B cell (primary cell): ENCODE results near the gene USP12. TPM values are rescaled to one million over a fixed set of nuclear protein-coding genes. Genes with fewer than 3 reads are reported as not detected.

Source experiments
- ATAC-seq: fragments of 200-7000 bp; cut with Tn5 transposase; one replicate; pipeline ENCODE4 v1.10.0; 2021; ENCODE audit warnings: low read depth, mild to moderate bottlenecking, moderate number of reproducible peaks, moderate library complexity
- CTCF ChIA-PET: fragments of 350-600 bp; sonication (Branson Sonifier 250); formaldehyde crosslinking; loops from one replicate; lab custom pipeline; 2021; ENCODE audit warnings: antibody characterized with exemption, inconsistent platforms; lab: Charles Lee
- POLR2A ChIA-PET: fragments of 350-600 bp; sonication (Branson Sonifier 250); formaldehyde crosslinking; loops from one replicate; lab custom pipeline; 2021; ENCODE audit warnings: antibody characterized with exemption; lab: Charles Lee
- DNase-seq: peaks from one replicate; pipeline ENCODE4 v3.0.0; 2013
- H2AFZ ChIP-seq: 2 replicates; pipeline ENCODE4 v1.6.1; 2012; ENCODE audit warnings: mild to moderate bottlenecking, low read depth, low read length; ENCODE audit not compliant: insufficient read depth, poor library complexity, severe bottlenecking
- H3K27ac ChIP-seq, 2 donors: 1 replicate in 1 of 2; 2 replicates in 1 of 2; pipeline ENCODE4 v1.5.1; 2012 to 2013; ENCODE audit warnings: low read length in 2 of 2, mild to moderate bottlenecking in 2 of 2, moderate library complexity in 1 of 2
- H3K27me3 ChIP-seq, 4 experiments: fragments of 200-600 bp in 1 of 4; sonication (generic) in 1 of 4; replicated peaks in 1 of 4; 1 replicate in 2 of 4; 2 replicates in 2 of 4; pipeline versions ENCODE4 v1.6.1 to v1.7.0; 2013 to 2016; ENCODE audit warnings: low read length in 3 of 4, mild to moderate bottlenecking in 2 of 4, mixed read lengths in 1 of 4, moderate library complexity in 1 of 4; ENCODE audit not compliant: insufficient read depth in 4 of 4, control insufficient read depth in 3 of 4; ENCODE audit errors: control extremely low read depth in 1 of 4
- H3K36me3 ChIP-seq, 2 experiments: replicated peaks in 1 of 2; 1 replicate in 1 of 2; 2 replicates in 1 of 2; pipeline versions ENCODE4 v1.6.1 to v1.7.1; 2013; ENCODE audit warnings: low read length in 1 of 2; ENCODE audit not compliant: insufficient read depth in 2 of 2, control insufficient read depth in 1 of 2; ENCODE audit errors: control extremely low read depth in 1 of 2, extremely low read depth in 1 of 2
- H3K4me1 ChIP-seq, 2 donors: fragments of 200-600 bp in 1 of 2; sonication (generic) in 1 of 2; 1 replicate in 1 of 2; 2 replicates in 1 of 2; pipeline versions ENCODE4 v1.5.1 to v1.6.1; 2013 to 2017; ENCODE audit warnings: low read length in 2 of 2; ENCODE audit not compliant: control insufficient read depth in 2 of 2, insufficient read depth in 2 of 2
- H3K4me2 ChIP-seq: replicated peaks from 2 replicates; pipeline ENCODE3; 2012; ENCODE audit warnings: mild to moderate bottlenecking, low read depth, low read length; ENCODE audit not compliant: poor library complexity, severe bottlenecking
- H3K4me3 ChIP-seq, 5 experiments: fragments of 200-600 bp in 1 of 5; sonication (generic) in 1 of 5; 1 replicate in 3 of 5; 2 replicates in 2 of 5; pipeline versions ENCODE4 v1.5.1 to v1.7.0; 2011 to 2016; ENCODE audit warnings: low read length in 4 of 5, mild to moderate bottlenecking in 4 of 5, low read depth in 2 of 5, control low read depth in 1 of 5, moderate library complexity in 1 of 5; ENCODE audit not compliant: insufficient read depth in 1 of 5; ENCODE audit errors: control extremely low read depth in 1 of 5, extremely low read depth in 1 of 5
- H3K79me2 ChIP-seq: fragments of 200-600 bp; sonication (generic); one replicate; pipeline ENCODE4 v1.6.0; 2016; ENCODE audit warnings: low read length; ENCODE audit not compliant: control insufficient read depth, insufficient read depth
- H3K9ac ChIP-seq: fragments of 200-600 bp; sonication (generic); 2 replicates; pipeline ENCODE4 v1.6.1; 2017; ENCODE audit warnings: mild to moderate bottlenecking, low read length, moderate library complexity
- H3K9me3 ChIP-seq, 3 donors: one replicate each; pipeline versions ENCODE4 v1.6.1 to v1.7.1; 2013; ENCODE audit warnings: low read length in 2 of 3; ENCODE audit not compliant: control insufficient read depth in 2 of 3, insufficient read depth in 1 of 3; ENCODE audit errors: control extremely low read depth in 1 of 3
- H4K20me1 ChIP-seq: 2 replicates; pipeline ENCODE4 v1.6.0; 2012; ENCODE audit warnings: mild to moderate bottlenecking, low read length; ENCODE audit not compliant: insufficient read depth, control insufficient read depth, poor library complexity, severe bottlenecking
- H3K27ac Mint-ChIP-seq: one replicate; pipeline ENCODE4 v1.8.0; 2021; ENCODE audit warnings: mixed read lengths
- H3K27me3 Mint-ChIP-seq: one replicate; pipeline ENCODE4 v1.8.0; 2021; ENCODE audit warnings: mixed read lengths
- H3K4me1 Mint-ChIP-seq: one replicate; pipeline ENCODE4 v1.8.0; 2021; ENCODE audit warnings: mixed read lengths
- H3K4me3 Mint-ChIP-seq: one replicate; pipeline ENCODE4 v1.8.0; 2021; ENCODE audit warnings: mixed read lengths
- H3K9me3 Mint-ChIP-seq: one replicate; pipeline ENCODE4 v1.8.0; 2022; ENCODE audit warnings: mixed read lengths; ENCODE audit not compliant: insufficient read depth
- CTCF ChIP-seq: fragments of 200-600 bp; IDR thresholded peaks from one replicate; pipeline ENCODE4 v1.8.0; 2022; ENCODE audit warnings: antibody characterized with exemption, mild to moderate bottlenecking
- EZH2 ChIP-seq: IDR thresholded peaks from 2 replicates; pipeline ENCODE4 v1.6.1; 2012; ENCODE audit warnings: borderline replicate concordance, low read depth, mild to moderate bottlenecking, moderate library complexity, low read length; ENCODE audit not compliant: insufficient read depth, poor library complexity, severe bottlenecking
- WGBS: methylation state at CpG from one replicate; pipeline ENCODE4 v1.1.5; 2013; ENCODE audit warnings: missing lambda C conversion rate; ENCODE audit not compliant: insufficient coverage; 5-methylcytosine and 5-hydroxymethylcytosine counted together
- intact Hi-C: fragments of 100-400 bp; cut with micrococcal nuclease; formaldehyde crosslinking; loops from one replicate; pipeline ENCODE4 v1.10.0; 2022
- polyA plus RNA-seq: library from polyadenylated mRNA; depleted of rRNA; stranded (reverse); fragments of >200 nt; gene quantifications from 2 replicates; pipeline ENCODE4 v1.2.3, GENCODE V29; 2012
- total RNA-seq, 2 donors: library from RNA; stranded (reverse); fragments of 120-200 nt in 1 of 2; gene quantifications; 1 replicate in 1 of 2; 2 replicates in 1 of 2; pipeline versions ENCODE4 v1.2.3 to v1.2.4, GENCODE V29; 2013 to 2022

Gene USP12
- total and polyA plus RNA-seq, 2 donors (not counting 1 experiment from before 2014, with no cell fraction given): 21.7 to 46.3 TPM

- peaks cover 98% of the 10 kb centered on the region for H3K79me2 ChIP-seq
- no peaks in the 10 kb centered on the region for H3K27me3 Mint-ChIP-seq
- H3K9me3 ChIP-seq: peaks cover 0 to 19% (median 2%) of the 10 kb centered on the region in 3 donors
- no peaks in the 10 kb centered on the region for H3K27me3 ChIP-seq
- peaks cover 6% of the 10 kb centered on the region for H3K9me3 Mint-ChIP-seq
- peaks cover 9 to 17% of the 10 kb centered on the region in 2 donors for H3K4me1 ChIP-seq
- no peak overlapping the region for H3K27ac ChIP-seq
- H4K20me1 ChIP-seq: peaks cover 65% of the 10 kb centered on the region
- H2AFZ ChIP-seq: no peak overlapping the region
- DNase-seq (no peak), ATAC-seq (no peak)
- intact Hi-C loops: no loop called here
- ChIA-PET CTCF (no interaction called here), POLR2A (no interaction called here)
- H3K36me3 ChIP-seq: no peaks in the 10 kb centered on the region
- no peak overlapping the region for H3K9ac ChIP-seq
- peaks cover 57% of the 10 kb centered on the region for H3K4me1 Mint-ChIP-seq
- TF ChIP-seq CTCF (no peak), EZH2 (no peak)
- no peak overlapping the region for H3K4me3 Mint-ChIP-seq
- H3K27ac Mint-ChIP-seq: no peak overlapping the region
- H3K4me2 ChIP-seq: no peak overlapping the region
- no peak overlapping the region for H3K4me3 ChIP-seq
- no CpG with 5 or more reads among the region's 7 CpGs for WGBS
Observed at GRCh38 chr13:27122036-27122435, 49.6 kb downstream of the USP12 start.

- DNase-seq (no peak), ATAC-seq (no peak)
- Histone ChIP-seq H2AFZ (no peak overlapping the region), H3K4me3 (no peak overlapping the region), H3K36me3 (peaks cover 0 to 3% of the 10 kb centered on the region in 2 experiments), H3K27me3 (no peaks in the 10 kb centered on the region), H3K4me2 (no peak overlapping the region), H3K9ac (no peak overlapping the region), H3K27ac (no peak overlapping the region), H3K79me2 (peaks cover 95% of the 10 kb centered on the region), H4K20me1 (peaks cover 60% of the 10 kb centered on the region), H3K9me3 (peaks cover 0 to 19% (median 2%) of the 10 kb centered on the region in 3 donors), H3K4me1 (peaks cover 0 to 7% of the 10 kb centered on the region in 2 donors)
- ChIA-PET CTCF (no interaction called here), POLR2A (no interaction called here)
- H3K27ac Mint-ChIP-seq: no peak overlapping the region
- H3K4me1 Mint-ChIP-seq: peaks cover 48% of the 10 kb centered on the region
- H3K27me3 Mint-ChIP-seq: no peaks in the 10 kb centered on the region
- intact Hi-C loops: no loop called here
- TF ChIP-seq EZH2 (no peak), CTCF (no peak)
- H3K4me3 Mint-ChIP-seq: no peak overlapping the region
- WGBS: 50% methylated on average over 1 of the region's 3 CpGs
- H3K9me3 Mint-ChIP-seq: peaks cover 6% of the 10 kb centered on the region
Observed at GRCh38 chr13:27120811-27121210, 50.8 kb downstream of the USP12 start.
